Neural cell (in vitro differentiated cells): ENCODE results near the gene SLC2A10. TPM values are rescaled to one million over a fixed set of nuclear protein-coding genes. Genes with fewer than 3 reads are reported as not detected.

ENCODE experiments used
- H2AFZ ChIP-seq: fragments of 200-600, 300-800 bp; sonication (generic), shearing (Covaris generic); 2 replicates; pipeline ENCODE4 v1.6.0; 2014; ENCODE audit warnings: low read depth, mild to moderate bottlenecking, antibody characterized with exemption, low read length, moderate library complexity
- H3F3A ChIP-seq: fragments of 200-600 bp; shearing (Covaris generic); 2 replicates; pipeline ENCODE4 v1.6.1; 2016; ENCODE audit warnings: mild to moderate bottlenecking, moderate library complexity, mixed read lengths, antibody characterized with exemption, low read length; ENCODE audit not compliant: insufficient read depth, poor library complexity, severe bottlenecking
- H3K27ac ChIP-seq: fragments of 200-600, 300-800 bp; sonication (generic), shearing (Covaris generic); 2 replicates; pipeline ENCODE4 v1.5.1; 2014; ENCODE audit warnings: mild to moderate bottlenecking, low read length, moderate library complexity
- H3K27me3 ChIP-seq: fragments of 300-800, 200-600 bp; sonication (generic), shearing (Covaris generic); 2 replicates; pipeline ENCODE4 v1.6.0; 2014; ENCODE audit warnings: mild to moderate bottlenecking, low read depth, low read length, moderate library complexity; ENCODE audit not compliant: insufficient read depth
- H3K36me3 ChIP-seq: fragments of 300-800, 200-600 bp; sonication (generic), shearing (Covaris generic); 2 replicates; pipeline ENCODE4 v1.5.1; 2014; ENCODE audit warnings: mild to moderate bottlenecking, antibody characterized with exemption, low read length, moderate library complexity; ENCODE audit not compliant: insufficient read depth
- H3K4me2 ChIP-seq: fragments of 300-800, 200-600 bp; sonication (generic), shearing (Covaris generic); 2 replicates; pipeline ENCODE4 v1.6.0; 2014; ENCODE audit warnings: mild to moderate bottlenecking, low read length
- H3K4me3 ChIP-seq: fragments of 300-800, 200-600 bp; sonication (generic), shearing (Covaris generic); 2 replicates; pipeline ENCODE4 v1.5.1; 2014; ENCODE audit warnings: mild to moderate bottlenecking, low read length, moderate library complexity
- H3K79me2 ChIP-seq: fragments of 200-600 bp; shearing (Covaris generic); replicated peaks from 2 replicates; pipeline ENCODE4 v1.6.0; 2014; ENCODE audit warnings: mild to moderate bottlenecking, low read length, moderate library complexity; ENCODE audit not compliant: insufficient read depth
- H3K9ac ChIP-seq: fragments of 300-800, 200-600 bp; sonication (generic), shearing (Covaris generic); 2 replicates; pipeline ENCODE4 v1.6.1; 2016; ENCODE audit warnings: mild to moderate bottlenecking, low read length, mixed read lengths
- H3K9me2 ChIP-seq: fragments of 200-600 bp; shearing (Covaris generic); 2 replicates; pipeline ENCODE4 v1.6.1; 2016; ENCODE audit warnings: mild to moderate bottlenecking, low read length, mixed read lengths; ENCODE audit not compliant: insufficient read depth
- H3K9me3 ChIP-seq: fragments of 200-600, 300-800 bp; sonication (generic), shearing (Covaris generic); 2 replicates; pipeline ENCODE4 v1.6.1; 2016; ENCODE audit warnings: mild to moderate bottlenecking, mixed run types, low read length, moderate library complexity, mixed read lengths
- H4K20me1 ChIP-seq: fragments of 200-600 bp; shearing (Covaris generic); 2 replicates; pipeline ENCODE4 v1.6.1; 2016; ENCODE audit warnings: mild to moderate bottlenecking, mixed run types; ENCODE audit not compliant: insufficient read depth
- CTCF ChIP-seq: fragments of 450-650 bp; IDR thresholded peaks from 2 replicates; pipeline ENCODE4 v1.5.1; 2014; ENCODE audit warnings: antibody characterized with exemption, mild to moderate bottlenecking, moderate library complexity; ENCODE audit not compliant: poor library complexity, severe bottlenecking
- EP300 ChIP-seq: fragments of 450-650 bp; conservative IDR thresholded peaks from 2 replicates; pipeline ENCODE4 v1.6.1; 2014; ENCODE audit warnings: antibody characterized with exemption, mild to moderate bottlenecking, moderate library complexity; ENCODE audit not compliant: poor library complexity, severe bottlenecking
- EZH2 ChIP-seq: fragments of 200-600, 300-800 bp; shearing (Covaris generic), sonication (generic); IDR thresholded peaks from 2 replicates; pipeline ENCODE4 v1.6.1; 2014; ENCODE audit warnings: antibody characterized with exemption, low read length, borderline replicate concordance, mild to moderate bottlenecking; ENCODE audit not compliant: insufficient read depth, poor library complexity, severe bottlenecking
- MXI1 ChIP-seq: fragments of 450-650 bp; conservative IDR thresholded peaks from 2 replicates; pipeline ENCODE4 v1.6.1; 2014; ENCODE audit warnings: antibody characterized with exemption, mild to moderate bottlenecking; ENCODE audit not compliant: poor library complexity, severe bottlenecking
- POLR2AphosphoS5 ChIP-seq: IDR thresholded peaks from 2 replicates; pipeline ENCODE4 v1.6.1; 2012
- RAD21 ChIP-seq: fragments of 450-650 bp; conservative IDR thresholded peaks from 2 replicates; pipeline ENCODE4 v1.6.1; 2014; ENCODE audit warnings: antibody characterized with exemption, mild to moderate bottlenecking, moderate library complexity
- REST ChIP-seq: IDR thresholded peaks from 2 replicates; pipeline ENCODE4 v1.6.1; 2012; ENCODE audit warnings: borderline replicate concordance
- SMC3 ChIP-seq: fragments of 450-650 bp; conservative IDR thresholded peaks from 2 replicates; pipeline ENCODE4 v1.6.1; 2014; ENCODE audit warnings: antibody characterized with exemption, mild to moderate bottlenecking, moderate library complexity; ENCODE audit not compliant: poor library complexity
- TAF1 ChIP-seq: IDR thresholded peaks from 2 replicates; pipeline ENCODE4 v1.6.1; 2012; ENCODE audit warnings: low read depth
- polyA plus RNA-seq: library from polyadenylated mRNA; depleted of rRNA; stranded (reverse); fragments of >200 nt; gene quantifications from 2 replicates; pipeline ENCODE4 v1.2.3, GENCODE V29; 2014

SLC2A10 gene
- polyA plus RNA-seq, 1 donor from 2014 or later: not detected

GRCh38 chr20:46775806-46776205, 66.4 kb downstream of the SLC2A10 start:
- Histone ChIP-seq H3K9ac (no peak overlapping the region), H2AFZ (no peak overlapping the region), H4K20me1 (no peaks in the 10 kb centered on the region), H3K9me2 (no peaks in the 10 kb centered on the region), H3K27me3 (no peaks in the 10 kb centered on the region), H3K4me3 (no peak overlapping the region), H3K79me2 (no peaks in the 10 kb centered on the region), H3K9me3 (no peaks in the 10 kb centered on the region), H3K4me2 (no peak overlapping the region), H3K27ac (no peak overlapping the region), H3K36me3 (no peaks in the 10 kb centered on the region), H3F3A (no peaks in the 10 kb centered on the region)
- TF ChIP-seq RAD21: no peak
- no peak for TF ChIP-seq CTCF
- no peak for TF ChIP-seq TAF1
- TF ChIP-seq REST: no peak
- TF ChIP-seq MXI1: no peak
- no peak for TF ChIP-seq EZH2
- TF ChIP-seq SMC3: no peak
- no peak for TF ChIP-seq EP300
- TF ChIP-seq POLR2AphosphoS5: no peak

GRCh38 chr20:46777331-46777730, 67.9 kb downstream of the SLC2A10 start:
- Histone ChIP-seq H3F3A (no peaks in the 10 kb centered on the region), H3K4me3 (no peak overlapping the region), H3K4me2 (no peak overlapping the region), H3K9me3 (no peaks in the 10 kb centered on the region), H3K9ac (no peak overlapping the region), H3K27me3 (no peaks in the 10 kb centered on the region), H4K20me1 (no peaks in the 10 kb centered on the region), H3K27ac (no peak overlapping the region), H2AFZ (no peak overlapping the region), H3K36me3 (no peaks in the 10 kb centered on the region), H3K9me2 (no peaks in the 10 kb centered on the region), H3K79me2 (no peaks in the 10 kb centered on the region)
- TF ChIP-seq SMC3: no peak
- TF ChIP-seq EP300: no peak
- no peak for TF ChIP-seq EZH2
- TF ChIP-seq TAF1: no peak
- TF ChIP-seq MXI1: no peak
- TF ChIP-seq POLR2AphosphoS5: no peak
- TF ChIP-seq RAD21: no peak
- no peak for TF ChIP-seq REST
- TF ChIP-seq CTCF: no peak
